Astrocyte (in vitro differentiated cells and primary cell): Measurements from ENCODE around the gene SDF2L1. TPM values are rescaled to one million over a fixed set of nuclear protein-coding genes. Genes with fewer than 3 reads are reported as not detected.

ENCODE experiments used
- DNase-seq: peaks from one replicate; pipeline ENCODE4 v3.0.0-alpha.2; 2010; ENCODE audit warnings: low read depth
- FAIRE-seq: peaks from 2 replicates; lab custom pipeline; 2011; peaks lifted over from hg19 to GRCh38; lab: Jason Lieb, UNC
- H2AFZ ChIP-seq: 2 replicates; pipeline ENCODE4 v1.6.0; 2012; ENCODE audit warnings: low read depth, low read length, inconsistent platforms
- H3K27ac ChIP-seq: 2 replicates; pipeline ENCODE4 v1.5.1; 2011; ENCODE audit warnings: low read depth, low read length, inconsistent platforms
- H3K27me3 ChIP-seq: 2 replicates; pipeline ENCODE4 v1.6.0; 2011; ENCODE audit warnings: low read length, inconsistent platforms; ENCODE audit not compliant: insufficient read depth
- H3K36me3 ChIP-seq: 2 replicates; pipeline ENCODE4 v1.5.1; 2011; ENCODE audit warnings: low read length, inconsistent platforms; ENCODE audit not compliant: insufficient read depth
- H3K4me1 ChIP-seq: 2 replicates; pipeline ENCODE4 v1.5.1; 2011; ENCODE audit warnings: low read length, inconsistent platforms; ENCODE audit not compliant: insufficient read depth
- H3K4me2 ChIP-seq: 2 replicates; pipeline ENCODE4 v1.6.0; 2012; ENCODE audit warnings: low read length, inconsistent platforms
- H3K4me3 ChIP-seq: 2 replicates; pipeline ENCODE4 v1.5.1; 2011; ENCODE audit warnings: low read depth, mild to moderate bottlenecking, low read length, inconsistent platforms; ENCODE audit not compliant: insufficient read depth
- H3K79me2 ChIP-seq: 2 replicates; pipeline ENCODE4 v1.6.0; 2012; ENCODE audit warnings: mild to moderate bottlenecking, low read length, inconsistent platforms; ENCODE audit not compliant: insufficient read depth
- H3K9ac ChIP-seq: 2 replicates; pipeline ENCODE4 v1.6.0; 2012; ENCODE audit warnings: mild to moderate bottlenecking, low read length, inconsistent platforms
- H3K9me3 ChIP-seq: 2 replicates; pipeline ENCODE4 v1.5.1; 2012; ENCODE audit warnings: low read depth, mild to moderate bottlenecking, low read length, inconsistent platforms; ENCODE audit not compliant: insufficient read depth
- H4K20me1 ChIP-seq: 2 replicates; pipeline ENCODE4 v1.6.0; 2012; ENCODE audit warnings: low read length, inconsistent platforms; ENCODE audit not compliant: insufficient read depth
- H3K27ac Mint-ChIP-seq: one replicate; pipeline ENCODE4 v1.8.0; 2021; ENCODE audit warnings: mild to moderate bottlenecking, mixed read lengths; ENCODE audit not compliant: unreplicated experiment
- H3K27me3 Mint-ChIP-seq: one replicate; pipeline ENCODE4 v1.8.0; 2021; ENCODE audit warnings: low read depth, mixed read lengths; ENCODE audit not compliant: unreplicated experiment
- H3K36me3 Mint-ChIP-seq: one replicate; pipeline ENCODE4 v1.8.0; 2021; ENCODE audit warnings: low read depth, mixed read lengths; ENCODE audit not compliant: unreplicated experiment
- H3K4me1 Mint-ChIP-seq: one replicate; pipeline ENCODE4 v1.8.0; 2021; ENCODE audit warnings: low read depth, mixed read lengths; ENCODE audit not compliant: unreplicated experiment
- H3K4me3 Mint-ChIP-seq: one replicate; pipeline ENCODE4 v1.8.0; 2021; ENCODE audit warnings: mild to moderate bottlenecking, moderate library complexity, mixed read lengths; ENCODE audit not compliant: unreplicated experiment
- H3K9me3 Mint-ChIP-seq: one replicate; pipeline ENCODE4 v1.8.0; 2021; ENCODE audit warnings: mild to moderate bottlenecking, mixed read lengths; ENCODE audit not compliant: unreplicated experiment
- CTCF ChIP-seq: IDR thresholded peaks from 2 replicates; pipeline ENCODE4 v1.5.1; 2011; ENCODE audit warnings: low read depth, mild to moderate bottlenecking, inconsistent platforms, low read length, moderate library complexity; ENCODE audit not compliant: insufficient read depth
- EZH2 ChIP-seq: IDR thresholded peaks from 2 replicates; pipeline ENCODE4 v1.6.1; 2012; ENCODE audit warnings: mild to moderate bottlenecking, low read length, inconsistent platforms; ENCODE audit not compliant: insufficient read depth
- total RNA-seq: library from RNA; stranded (reverse); gene quantifications from 2 replicates; pipeline ENCODE4 v1.2.1, GENCODE V29; 2021

The SDF2L1 gene
- total RNA-seq, 1 donor from 2014 or later, result 49.5 TPM

- Histone ChIP-seq H3K4me3 (no peak overlapping the region), H3K79me2 (peaks cover 77% of the 10 kb centered on the region), H3K9me3 (no peaks in the 10 kb centered on the region), H3K4me2 (no peak overlapping the region), H4K20me1 (peaks cover 69% of the 10 kb centered on the region), H3K27ac (no peak overlapping the region), H3K36me3 (peaks cover 4% of the 10 kb centered on the region), H3K9ac (no peak overlapping the region), H3K4me1 (peaks cover 13% of the 10 kb centered on the region), H2AFZ (no peak overlapping the region), H3K27me3 (no peaks in the 10 kb centered on the region)
- no peaks in the 10 kb centered on the region for H3K9me3 Mint-ChIP-seq
- TF ChIP-seq EZH2, result no peak
- TF ChIP-seq CTCF, result no peak
- peaks cover 24% of the 10 kb centered on the region for H3K4me1 Mint-ChIP-seq
- no peak overlapping the region for H3K4me3 Mint-ChIP-seq
- H3K36me3 Mint-ChIP-seq, result peaks cover 15% of the 10 kb centered on the region
- FAIRE-seq, result no peak
- H3K27ac Mint-ChIP-seq, result peak overlapping the region; percentile 29
- H3K27me3 Mint-ChIP-seq, result no peaks in the 10 kb centered on the region
- DNase-seq, result no peak
Observed at GRCh38 chr22:21626073-21626734, 15.9 kb upstream of the SDF2L1 start.

GRCh38 chr22:21626735-21627469, 15.2 kb upstream of the SDF2L1 start:
- peaks cover 22% of the 10 kb centered on the region for H3K4me1 Mint-ChIP-seq
- H3K36me3 ChIP-seq, result peaks cover 4% of the 10 kb centered on the region
- no peaks in the 10 kb centered on the region for H3K27me3 Mint-ChIP-seq
- H3K4me2 ChIP-seq, result no peak overlapping the region
- H3K27ac ChIP-seq, result no peak overlapping the region
- peak overlapping the region; percentile 29 for H3K27ac Mint-ChIP-seq
- peak overlapping the region; percentile 73 for H3K4me3 Mint-ChIP-seq
- no peak overlapping the region for H2AFZ ChIP-seq
- no peak overlapping the region for H3K9ac ChIP-seq
- H3K4me1 ChIP-seq, result peaks cover 13% of the 10 kb centered on the region
- peaks cover 72% of the 10 kb centered on the region for H3K79me2 ChIP-seq
- peaks cover 15% of the 10 kb centered on the region for H3K36me3 Mint-ChIP-seq
- no peak overlapping the region for H3K4me3 ChIP-seq
- no peak for FAIRE-seq
- TF ChIP-seq EZH2 (no peak), CTCF (no peak)
- no peak for DNase-seq
- H3K9me3 ChIP-seq, result no peaks in the 10 kb centered on the region
- H4K20me1 ChIP-seq, result peaks cover 64% of the 10 kb centered on the region
- no peaks in the 10 kb centered on the region for H3K9me3 Mint-ChIP-seq
- no peaks in the 10 kb centered on the region for H3K27me3 ChIP-seq
